HG02852 (cell line): ENCODE data around the gene MEIS2.

ENCODE experiments used
- ATAC-seq: cut with Tn5 transposase; IDR thresholded peaks from one replicate; pipeline ENCODE4 v1.9.1; 2021; ENCODE audit warnings: mild to moderate bottlenecking, moderate library complexity; ENCODE audit not compliant: unreplicated experiment

MEIS2 gene

GRCh38 chr15:36967929-36968328 is 132.4 kb downstream of the MEIS2 start:
- ATAC-seq: no peak

- no peak for ATAC-seq
Measured at GRCh38 chr15:36966708-36967107, 133.6 kb downstream of the MEIS2 start.

- no peak for ATAC-seq
Measured at GRCh38 chr15:36965570-36966342, 134.6 kb downstream of the MEIS2 start.

- ATAC-seq: no peak
Measured at GRCh38 chr15:36964626-36965025, 135.7 kb downstream of the MEIS2 start.

GRCh38 chr15:36961956-36962355 is 138.4 kb downstream of the MEIS2 start:
- no peak for ATAC-seq

- ATAC-seq: no peak
Measured at GRCh38 chr15:36960947-36961227, 139.5 kb downstream of the MEIS2 start.

GRCh38 chr15:36960179-36960946 is 140.0 kb downstream of the MEIS2 start:
- ATAC-seq: no peak

- ATAC-seq: no peak
Measured at GRCh38 chr15:36959746-36960145, 140.6 kb downstream of the MEIS2 start.

- ATAC-seq: no peak
Measured at GRCh38 chr15:36958606-36959005, 141.7 kb downstream of the MEIS2 start.

- no peak for ATAC-seq
Measured at GRCh38 chr15:36954486-36954885, 145.9 kb downstream of the MEIS2 start.

- no peak for ATAC-seq
Measured at GRCh38 chr15:36953346-36953745, 147.0 kb downstream of the MEIS2 start.

- ATAC-seq: no peak
Measured at GRCh38 chr15:36951731-36952247, 148.6 kb downstream of the MEIS2 start.

GRCh38 chr15:36950371-36950770 is 150.0 kb downstream of the MEIS2 start:
- ATAC-seq: no peak

GRCh38 chr15:36948982-36949381 is 151.4 kb downstream of the MEIS2 start:
- no peak for ATAC-seq

- no peak for ATAC-seq
Measured at GRCh38 chr15:36947035-36947719, 153.2 kb downstream of the MEIS2 start.

GRCh38 chr15:36944442-36944841 is 155.9 kb downstream of the MEIS2 start:
- ATAC-seq: no peak

GRCh38 chr15:36943508-36944361 is 156.6 kb downstream of the MEIS2 start:
- no peak for ATAC-seq

- no peak for ATAC-seq
Measured at GRCh38 chr15:36942248-36942827, 158.0 kb downstream of the MEIS2 start.

- no peak for ATAC-seq
Measured at GRCh38 chr15:36941798-36942197, 158.6 kb downstream of the MEIS2 start.

GRCh38 chr15:36940636-36941260 is 159.6 kb downstream of the MEIS2 start:
- no peak for ATAC-seq
